Stimulated activated CD8-positive, alpha-beta memory T cell treated with anti-CD3 and anti-CD28 coated beads, Interleukin-7, amount 100 ng/mL, for 1 hour (primary cell): ENCODE data around the gene UMAD1.

ENCODE experiments used
- DNase-seq, 2 donors: peaks; one replicate each; pipeline ENCODE4 v3.0.0-alpha.2; 2020; ENCODE audit warnings: low read depth in 2 of 2

The UMAD1 gene

GRCh38 chr7:7830122-7830878 lies 189.7 kb downstream of the UMAD1 start:
- DNase-seq = no peak

- no peak for DNase-seq
These were observed 192.0 kb downstream of the UMAD1 start for GRCh38 chr7:7832518-7832917.

GRCh38 chr7:7834761-7835160 lies 194.2 kb downstream of the UMAD1 start:
- no peak for DNase-seq

- DNase-seq = no peak
These were observed 200.5 kb downstream of the UMAD1 start for GRCh38 chr7:7841027-7841426.

GRCh38 chr7:7843240-7843639 lies 202.7 kb downstream of the UMAD1 start:
- DNase-seq = no peak

GRCh38 chr7:7843972-7844371 lies 203.4 kb downstream of the UMAD1 start:
- DNase-seq = no peak

GRCh38 chr7:7848246-7848645 lies 207.7 kb downstream of the UMAD1 start:
- DNase-seq = no peak

- no peak for DNase-seq
These were observed 208.3 kb downstream of the UMAD1 start for GRCh38 chr7:7848892-7849291.

GRCh38 chr7:7850150-7850549 lies 209.6 kb downstream of the UMAD1 start:
- no peak for DNase-seq

- DNase-seq = no peak
These were observed 210.8 kb downstream of the UMAD1 start for GRCh38 chr7:7851381-7851780.

GRCh38 chr7:7851991-7852390 lies 211.4 kb downstream of the UMAD1 start:
- no peak for DNase-seq

GRCh38 chr7:7857143-7857583 lies 216.6 kb downstream of the UMAD1 start:
- DNase-seq = no peak

- no peak for DNase-seq
These were observed 218.0 kb downstream of the UMAD1 start for GRCh38 chr7:7858559-7858958.

- no peak for DNase-seq
These were observed 218.9 kb downstream of the UMAD1 start for GRCh38 chr7:7859411-7859810.

- DNase-seq = no peak
These were observed 220.7 kb downstream of the UMAD1 start for GRCh38 chr7:7861211-7861633.

- DNase-seq = no peak
These were observed 221.8 kb downstream of the UMAD1 start for GRCh38 chr7:7862393-7862792.

GRCh38 chr7:7867846-7868571 lies 227.5 kb downstream of the UMAD1 start:
- no peak for DNase-seq

GRCh38 chr7:7868572-7868899 lies 228.0 kb downstream of the UMAD1 start:
- no peak for DNase-seq

GRCh38 chr7:7869036-7869435 lies 228.5 kb downstream of the UMAD1 start:
- no peak for DNase-seq

GRCh38 chr7:7869651-7870050 lies 229.1 kb downstream of the UMAD1 start:
- DNase-seq = no peak

GRCh38 chr7:7870555-7870954 lies 230.0 kb downstream of the UMAD1 start:
- DNase-seq = no peak

GRCh38 chr7:7876419-7876818 lies 235.9 kb downstream of the UMAD1 start:
- DNase-seq = no peak

- no peak for DNase-seq
These were observed 241.0 kb downstream of the UMAD1 start for GRCh38 chr7:7881581-7881980.
